Activated CD4-positive, alpha-beta T cell treated with anti-CD3 and anti-CD28 coated beads, Interleukin-2, amount 10 ng/mL, durations not matched to agents 7 days and 5 days (primary cell): ENCODE results near the gene CACNA2D3. TPM values are rescaled to one million over a fixed set of nuclear protein-coding genes. Genes with fewer than 3 reads are reported as not detected.

Source experiments
- CTCF ChIA-PET: fragments of 350-600 bp; sonication (Branson Sonifier 250); formaldehyde crosslinking; loops from one replicate; lab custom pipeline; 2021; ENCODE audit warnings: antibody characterized with exemption; lab: Charles Lee
- POLR2A ChIA-PET: fragments of 350-600 bp; sonication (Branson Sonifier 250); formaldehyde crosslinking; loops from one replicate; lab custom pipeline; 2021; ENCODE audit warnings: antibody characterized with exemption; lab: Charles Lee
- DNase-seq: peaks from one replicate; pipeline ENCODE4 v3.0.0-alpha.2; 2020
- H3K27ac Mint-ChIP-seq: one replicate; pipeline ENCODE4 v1.8.0; 2021; ENCODE audit warnings: mild to moderate bottlenecking, moderate library complexity, mixed read lengths
- H3K27me3 Mint-ChIP-seq: one replicate; pipeline ENCODE4 v1.8.0; 2021; ENCODE audit warnings: mixed read lengths
- H3K36me3 Mint-ChIP-seq: one replicate; pipeline ENCODE4 v1.8.0; 2021; ENCODE audit warnings: low read depth, mixed read lengths
- H3K4me1 Mint-ChIP-seq: one replicate; pipeline ENCODE4 v1.8.0; 2021; ENCODE audit warnings: mixed read lengths
- H3K4me3 Mint-ChIP-seq: one replicate; pipeline ENCODE4 v1.8.0; 2021; ENCODE audit warnings: mild to moderate bottlenecking, moderate library complexity, mixed read lengths
- H3K9me3 Mint-ChIP-seq: one replicate; pipeline ENCODE4 v1.8.0; 2021; ENCODE audit warnings: mixed read lengths
- total RNA-seq, 2 experiments: library from RNA; stranded (reverse); gene quantifications; one replicate each; pipeline ENCODE4 v1.2.3, GENCODE V29; 2021

The CACNA2D3 gene
- total RNA-seq, 2 experiments from 2014 or later: not detected

DNA sequence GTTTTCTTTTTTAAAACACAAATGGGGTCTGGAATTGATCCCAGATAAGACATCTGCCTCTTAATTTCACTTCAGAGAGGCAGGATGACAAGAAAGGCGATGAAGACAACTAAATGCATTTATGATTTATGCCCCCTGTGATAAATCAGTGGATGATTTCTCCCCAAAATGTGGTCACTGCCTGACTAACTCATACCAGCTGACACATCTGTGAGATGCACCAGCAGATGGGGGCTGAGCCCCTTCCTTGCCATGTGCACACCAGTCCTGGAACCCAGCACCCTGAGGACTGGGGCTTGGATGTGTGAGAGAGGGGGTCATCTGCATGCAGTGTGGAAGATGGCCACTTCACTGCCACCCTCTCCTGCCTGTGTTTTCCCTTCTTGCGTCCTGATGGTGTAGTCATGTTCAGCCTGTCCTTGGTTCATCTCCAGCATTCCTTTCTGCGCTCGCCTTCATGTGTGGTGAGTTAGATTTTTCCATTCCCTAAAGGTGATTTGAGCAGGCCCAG is 541.2 kb downstream of the CACNA2D3 start:
- no peaks in the 10 kb centered on the region for H3K9me3 Mint-ChIP-seq
- no peak overlapping the region for H3K27ac Mint-ChIP-seq
- no peak overlapping the region for H3K4me3 Mint-ChIP-seq
- no peaks in the 10 kb centered on the region for H3K27me3 Mint-ChIP-seq
- CTCF ChIA-PET: no interaction called here
- no peaks in the 10 kb centered on the region for H3K36me3 Mint-ChIP-seq
- no peaks in the 10 kb centered on the region for H3K4me1 Mint-ChIP-seq
- POLR2A ChIA-PET: no interaction called here
- no peak for DNase-seq

DNA sequence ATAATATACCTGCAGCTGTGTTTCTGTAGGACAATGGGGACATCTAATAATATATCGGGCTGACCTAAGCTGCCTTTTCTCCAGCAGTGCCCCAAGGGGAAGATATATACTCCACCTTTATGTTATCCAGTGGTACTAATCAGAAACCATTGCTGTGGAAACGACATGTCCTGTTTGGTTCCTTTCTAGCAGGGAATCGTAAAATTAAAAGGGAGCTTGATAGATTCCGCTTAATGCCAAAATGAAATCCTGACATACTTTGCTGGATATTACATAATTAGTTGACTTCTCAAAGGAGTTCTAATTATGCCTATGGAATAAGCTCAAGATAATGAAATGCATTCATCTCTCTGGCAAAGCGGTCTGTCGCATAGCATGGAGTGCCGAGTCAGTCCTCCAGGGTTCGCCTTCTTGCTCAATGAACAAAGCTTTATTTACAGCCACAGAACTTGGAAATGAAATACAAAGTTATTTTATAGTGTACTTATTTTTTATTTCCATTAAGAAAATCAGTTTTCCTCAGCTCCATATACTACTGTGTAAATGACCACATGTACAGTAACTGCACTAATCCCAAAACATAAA is 542.8 kb downstream of the CACNA2D3 start:
- Mint-ChIP-seq H3K4me3 (no peak overlapping the region), H3K27ac (no peak overlapping the region), H3K27me3 (no peaks in the 10 kb centered on the region), H3K9me3 (no peaks in the 10 kb centered on the region), H3K4me1 (no peaks in the 10 kb centered on the region), H3K36me3 (no peaks in the 10 kb centered on the region)
- no peak for DNase-seq
- ChIA-PET CTCF (interaction anchor here (0.5 kb wide), 1 partner anchor 452 kb away, joined by 3 read pairs; no protein-coding TSS in a partner anchor), POLR2A (no interaction called here)

DNA sequence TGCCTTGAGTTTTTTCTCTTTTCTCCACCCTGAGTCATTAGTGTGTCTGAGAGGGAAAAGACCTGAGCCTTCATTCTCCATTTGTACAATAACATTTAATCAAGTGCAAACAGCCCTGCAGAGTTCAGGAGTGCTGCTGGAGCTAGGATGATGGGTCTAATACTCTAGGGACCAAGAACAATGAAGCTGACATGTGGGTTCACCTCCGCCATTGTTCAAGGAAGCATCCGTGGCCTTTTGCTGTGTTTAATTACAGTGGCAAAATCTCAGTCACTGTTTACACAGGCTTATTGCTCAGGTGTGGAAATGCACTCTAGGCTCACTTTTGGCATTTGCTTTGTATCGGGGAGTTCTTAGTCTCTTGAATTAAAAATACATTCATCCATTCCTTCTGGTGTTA is 545.9 kb downstream of the CACNA2D3 start:
- POLR2A ChIA-PET: no interaction called here
- H3K27me3 Mint-ChIP-seq: no peaks in the 10 kb centered on the region
- no peak overlapping the region for H3K4me3 Mint-ChIP-seq
- no peaks in the 10 kb centered on the region for H3K9me3 Mint-ChIP-seq
- H3K36me3 Mint-ChIP-seq: no peaks in the 10 kb centered on the region
- CTCF ChIA-PET: no interaction called here
- H3K4me1 Mint-ChIP-seq: no peaks in the 10 kb centered on the region
- no peak overlapping the region for H3K27ac Mint-ChIP-seq
- no peak for DNase-seq

DNA sequence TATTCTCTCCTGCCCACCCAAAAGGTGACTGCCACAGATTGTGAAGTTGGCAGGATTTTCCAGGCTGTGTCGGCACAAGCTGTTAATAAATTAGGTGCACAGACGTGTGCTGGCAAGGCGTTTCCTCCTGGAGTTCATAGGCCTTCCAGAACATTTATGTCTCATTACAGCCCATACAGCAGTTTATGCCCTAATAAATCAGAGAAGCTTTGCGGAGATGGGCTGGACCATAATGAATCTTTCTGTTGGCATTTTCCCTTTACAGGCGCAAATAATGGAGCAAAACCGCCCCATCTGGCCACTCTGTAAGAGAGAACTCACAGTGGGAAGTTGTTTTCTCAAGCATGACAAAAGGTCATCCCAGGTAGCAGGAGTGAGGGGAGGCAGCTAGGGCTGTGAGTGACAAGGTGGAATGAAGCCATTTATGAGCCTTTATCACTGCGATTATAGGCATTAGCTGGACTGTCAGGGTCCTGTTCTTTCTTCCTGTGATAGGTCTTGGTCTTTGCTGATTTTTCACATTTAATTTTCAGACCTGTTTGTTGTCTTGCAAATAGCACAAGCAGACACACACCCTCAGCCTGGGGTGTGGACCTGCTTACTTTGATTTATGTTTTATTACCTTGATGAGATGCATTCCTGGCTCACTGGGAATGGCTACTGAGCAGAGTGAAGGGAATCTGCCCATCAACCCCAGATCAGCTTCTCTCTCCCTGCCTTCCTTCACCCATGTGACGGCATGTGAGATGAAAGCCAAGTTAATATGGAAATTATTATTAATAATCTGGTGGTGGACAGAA is 548.0 kb downstream of the CACNA2D3 start:
- Mint-ChIP-seq H3K4me3 (no peak overlapping the region), H3K27ac (no peak overlapping the region), H3K9me3 (no peaks in the 10 kb centered on the region), H3K27me3 (no peaks in the 10 kb centered on the region), H3K4me1 (no peaks in the 10 kb centered on the region), H3K36me3 (no peaks in the 10 kb centered on the region)
- POLR2A ChIA-PET: no interaction called here
- CTCF ChIA-PET: no interaction called here
- DNase-seq: no peak

DNA sequence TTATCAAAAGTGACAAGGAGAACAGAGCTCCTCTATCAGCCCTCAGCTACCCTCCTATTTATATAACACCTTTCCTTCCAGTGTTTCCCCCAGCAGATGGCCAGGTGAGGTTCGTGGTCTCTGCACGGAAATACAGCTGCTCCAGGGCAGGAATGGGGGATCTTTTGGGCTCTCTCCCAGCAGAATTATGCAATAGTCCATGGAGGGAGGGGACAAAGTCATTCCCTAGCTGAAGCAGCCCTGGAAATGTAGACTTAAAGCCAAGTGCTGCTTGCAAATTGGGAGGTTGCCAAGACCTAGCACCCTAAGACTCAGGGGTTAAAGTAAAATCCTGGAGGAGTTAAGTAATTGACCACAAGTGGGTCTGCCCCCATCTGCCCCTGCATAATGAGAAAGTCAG is 549.2 kb downstream of the CACNA2D3 start:
- no peaks in the 10 kb centered on the region for H3K36me3 Mint-ChIP-seq
- H3K4me3 Mint-ChIP-seq: no peak overlapping the region
- no peaks in the 10 kb centered on the region for H3K27me3 Mint-ChIP-seq

DNA sequence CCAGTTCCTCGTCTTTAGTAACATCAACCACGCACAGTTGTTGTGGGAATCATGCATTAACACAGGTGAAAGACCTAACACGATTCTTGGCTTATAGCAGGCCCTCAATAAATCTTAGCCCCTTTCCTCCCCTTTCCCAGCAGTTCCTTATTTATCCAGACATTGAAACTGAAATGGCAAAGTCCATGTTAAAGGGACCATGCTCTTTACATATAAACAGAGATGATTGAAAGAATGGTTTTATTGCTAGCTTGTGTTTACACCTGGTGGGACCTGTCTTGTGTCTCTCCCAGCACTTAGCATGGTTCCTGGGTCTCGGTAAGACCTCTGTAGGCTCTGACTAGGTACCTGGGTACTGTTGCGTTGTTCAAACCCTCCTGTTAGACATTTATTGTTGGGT is 553.7 kb downstream of the CACNA2D3 start:
- Mint-ChIP-seq H3K27ac (no peak overlapping the region), H3K9me3 (peaks cover 2% of the 10 kb centered on the region), H3K4me3 (no peak overlapping the region), H3K27me3 (no peaks in the 10 kb centered on the region), H3K4me1 (no peaks in the 10 kb centered on the region), H3K36me3 (no peaks in the 10 kb centered on the region)
- DNase-seq: no peak
- ChIA-PET CTCF (no interaction called here), POLR2A (no interaction called here)

More for the DNA sequence above, 549.2 kb downstream of the CACNA2D3 start:
- Mint-ChIP-seq H3K9me3 (no peaks in the 10 kb centered on the region), H3K4me1 (no peaks in the 10 kb centered on the region), H3K27ac (no peak overlapping the region)
- DNase-seq: no peak
- ChIA-PET POLR2A (no interaction called here), CTCF (no interaction called here)

DNA sequence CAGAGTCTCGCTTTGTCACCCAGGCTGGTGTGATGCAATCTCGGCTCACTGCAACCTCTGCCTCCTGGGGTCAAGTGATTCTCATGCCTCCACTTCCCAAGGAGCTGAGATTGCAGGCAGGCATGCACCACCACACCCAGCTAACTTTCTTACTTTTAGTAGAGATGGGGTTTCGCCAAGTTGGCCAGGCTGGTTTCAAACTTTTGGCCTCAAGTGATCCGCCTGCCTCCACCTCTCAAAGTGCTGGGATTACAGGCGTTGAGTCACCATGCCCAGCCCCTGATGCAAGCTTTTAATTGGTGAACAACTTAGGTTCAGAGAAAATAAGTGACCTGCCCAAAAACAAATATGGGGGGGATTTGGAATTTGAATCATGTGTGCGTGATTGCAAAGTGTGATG is 559.4 kb downstream of the CACNA2D3 start:
- no peak overlapping the region for H3K4me3 Mint-ChIP-seq
- H3K27me3 Mint-ChIP-seq: no peaks in the 10 kb centered on the region
- peaks cover 2% of the 10 kb centered on the region for H3K9me3 Mint-ChIP-seq
- no peaks in the 10 kb centered on the region for H3K36me3 Mint-ChIP-seq
- no peaks in the 10 kb centered on the region for H3K4me1 Mint-ChIP-seq
- H3K27ac Mint-ChIP-seq: no peak overlapping the region
- ChIA-PET POLR2A (no interaction called here), CTCF (no interaction called here)
- no peak for DNase-seq

DNA sequence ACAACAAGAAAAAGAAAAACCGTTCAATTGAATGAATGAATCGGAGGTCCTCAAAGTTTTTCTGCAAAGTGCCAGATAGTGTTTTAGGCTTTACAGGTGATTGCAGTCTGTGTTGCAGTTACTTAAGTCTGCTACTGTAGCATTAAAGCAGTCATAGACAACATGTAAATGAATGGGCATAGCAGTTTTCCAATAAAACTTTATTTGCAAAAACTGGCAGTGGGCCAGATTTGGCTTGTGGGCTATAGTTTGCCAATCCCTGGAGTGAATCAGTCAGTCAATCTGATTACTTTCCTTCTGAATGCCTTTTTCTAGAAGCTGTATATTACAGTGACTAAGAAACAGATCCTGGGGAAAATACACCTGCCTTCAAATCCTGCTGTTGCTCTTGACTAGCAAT is 562.9 kb downstream of the CACNA2D3 start:
- POLR2A ChIA-PET: no interaction called here

DNA sequence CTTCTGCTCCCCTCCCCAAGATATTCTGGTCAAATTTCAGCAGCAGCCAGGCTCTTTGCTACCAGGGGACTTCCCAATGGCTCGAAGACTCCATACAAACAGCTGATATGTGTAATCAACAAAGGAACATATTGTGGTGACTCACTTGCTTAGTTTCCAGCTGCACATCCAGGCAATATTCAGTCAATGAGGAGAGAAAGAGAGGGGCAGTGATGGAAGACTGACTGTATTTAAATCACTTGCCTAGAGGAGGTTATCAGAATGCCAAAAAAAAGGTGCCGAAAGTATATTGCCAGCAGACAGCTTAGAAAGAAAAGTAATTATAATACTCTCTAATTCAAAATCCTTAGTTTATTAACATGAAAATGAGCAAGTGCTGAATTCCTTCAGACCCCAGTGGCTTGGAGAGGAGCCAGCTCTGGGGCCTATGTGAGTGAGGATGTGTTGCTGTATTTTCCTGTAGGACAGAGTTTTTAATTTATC is 569.0 kb downstream of the CACNA2D3 start:
- no peaks in the 10 kb centered on the region for H3K27me3 Mint-ChIP-seq
- no peak for DNase-seq
- no peaks in the 10 kb centered on the region for H3K4me1 Mint-ChIP-seq
- H3K9me3 Mint-ChIP-seq: no peaks in the 10 kb centered on the region
- no peak overlapping the region for H3K27ac Mint-ChIP-seq
- ChIA-PET POLR2A (no interaction called here), CTCF (no interaction called here)
- no peak overlapping the region for H3K4me3 Mint-ChIP-seq
- H3K36me3 Mint-ChIP-seq: no peaks in the 10 kb centered on the region

More for the DNA sequence above, 562.9 kb downstream of the CACNA2D3 start:
- Mint-ChIP-seq H3K27ac (no peak overlapping the region), H3K27me3 (no peaks in the 10 kb centered on the region), H3K9me3 (no peaks in the 10 kb centered on the region), H3K36me3 (no peaks in the 10 kb centered on the region), H3K4me1 (no peaks in the 10 kb centered on the region), H3K4me3 (no peak overlapping the region)
- CTCF ChIA-PET: no interaction called here
- no peak for DNase-seq

DNA sequence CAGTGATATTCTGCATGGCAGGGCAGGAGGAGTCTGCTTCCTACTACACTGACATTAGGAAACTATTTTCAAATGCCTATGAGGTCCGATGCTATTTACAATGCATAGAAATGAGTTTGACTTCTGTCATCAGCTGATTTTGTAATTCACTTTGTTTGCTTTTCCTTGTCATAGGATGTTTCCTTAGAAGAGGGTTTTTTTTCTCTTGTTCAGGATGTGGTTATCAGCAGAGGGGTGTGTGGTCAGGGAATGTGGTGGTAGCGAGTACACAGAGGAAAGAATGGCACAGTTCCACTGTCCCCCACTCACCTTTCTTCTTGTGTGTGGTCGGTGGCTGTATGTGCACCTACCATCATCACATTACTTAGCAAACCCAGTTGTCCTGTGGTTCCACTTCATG is 574.0 kb downstream of the CACNA2D3 start:
- Mint-ChIP-seq H3K36me3 (no peaks in the 10 kb centered on the region), H3K27ac (no peak overlapping the region), H3K4me3 (no peak overlapping the region), H3K4me1 (no peaks in the 10 kb centered on the region), H3K27me3 (no peaks in the 10 kb centered on the region), H3K9me3 (no peaks in the 10 kb centered on the region)
- POLR2A ChIA-PET: no interaction called here
- CTCF ChIA-PET: no interaction called here
- DNase-seq: no peak

DNA sequence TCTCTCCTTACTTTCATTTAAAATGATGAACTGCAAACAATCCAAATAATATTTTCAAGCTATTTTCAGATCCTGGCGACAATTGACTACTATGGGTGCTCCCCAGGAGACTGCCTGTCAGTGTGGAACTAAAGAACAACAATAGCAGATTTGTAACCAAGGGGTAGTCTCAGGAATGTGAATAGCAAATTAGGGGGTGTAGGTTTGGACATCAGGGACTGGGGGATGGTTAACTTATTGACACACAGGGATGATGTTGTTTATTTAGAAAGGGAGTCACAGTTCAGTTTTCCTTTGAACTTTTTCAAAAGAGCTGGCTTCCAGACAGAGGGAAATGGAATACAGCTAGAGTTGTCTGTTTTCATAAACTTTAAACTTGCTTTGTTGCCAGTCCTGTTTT is 575.7 kb downstream of the CACNA2D3 start:
- CTCF ChIA-PET: no interaction called here
- Mint-ChIP-seq H3K27ac (no peak overlapping the region), H3K4me1 (no peaks in the 10 kb centered on the region), H3K4me3 (no peak overlapping the region), H3K9me3 (no peaks in the 10 kb centered on the region), H3K27me3 (no peaks in the 10 kb centered on the region), H3K36me3 (no peaks in the 10 kb centered on the region)
- DNase-seq: no peak
- POLR2A ChIA-PET: no interaction called here

DNA sequence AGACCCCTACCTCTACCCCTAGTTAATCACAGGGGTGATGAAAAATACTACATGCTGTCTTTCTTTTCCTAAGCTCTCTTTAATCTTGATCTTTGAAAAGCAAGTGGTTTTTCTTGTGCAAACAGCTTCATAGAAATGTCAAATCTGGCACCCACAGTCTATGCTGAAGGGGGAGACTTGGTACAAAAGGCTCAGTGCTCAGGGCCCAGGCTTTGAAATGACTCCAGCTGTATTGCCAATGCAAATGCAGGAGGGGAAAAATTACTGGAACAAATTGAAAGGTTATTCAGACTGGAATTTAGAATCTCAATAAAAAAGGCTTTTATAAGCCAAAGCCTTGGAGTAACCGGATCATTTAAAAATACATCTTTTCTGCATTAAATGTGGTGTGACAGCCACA is 581.6 kb downstream of the CACNA2D3 start:
- H3K27ac Mint-ChIP-seq: no peak overlapping the region

DNA sequence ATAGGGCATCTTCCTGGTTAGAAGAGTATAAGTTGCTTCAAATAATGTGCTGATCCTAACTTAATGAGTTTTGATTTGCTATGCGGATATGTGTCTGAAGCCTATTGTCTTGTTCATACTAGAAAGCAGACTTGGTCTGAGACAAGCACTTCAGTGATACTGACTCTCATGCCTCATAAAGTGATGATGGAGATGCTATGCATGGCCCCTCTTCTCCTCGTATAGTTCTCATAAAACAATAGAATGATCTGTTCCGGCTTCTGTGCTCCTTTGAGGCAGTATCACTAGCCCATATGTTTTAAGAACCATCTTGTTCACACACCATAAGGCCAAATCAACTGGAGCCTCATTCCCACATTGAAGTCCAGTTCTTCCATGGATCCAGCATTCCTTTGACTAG is 583.4 kb downstream of the CACNA2D3 start:
- H3K27ac Mint-ChIP-seq: no peak overlapping the region
- H3K4me3 Mint-ChIP-seq: no peak overlapping the region
- no peaks in the 10 kb centered on the region for H3K27me3 Mint-ChIP-seq
- ChIA-PET POLR2A (no interaction called here), CTCF (no interaction called here)
- H3K9me3 Mint-ChIP-seq: no peaks in the 10 kb centered on the region
- DNase-seq: no peak
- no peaks in the 10 kb centered on the region for H3K4me1 Mint-ChIP-seq
- H3K36me3 Mint-ChIP-seq: no peaks in the 10 kb centered on the region

More for the DNA sequence above, 581.6 kb downstream of the CACNA2D3 start:
- CTCF ChIA-PET: no interaction called here
- H3K36me3 Mint-ChIP-seq: no peaks in the 10 kb centered on the region
- no peaks in the 10 kb centered on the region for H3K4me1 Mint-ChIP-seq
- POLR2A ChIA-PET: no interaction called here
- H3K4me3 Mint-ChIP-seq: no peak overlapping the region
- no peaks in the 10 kb centered on the region for H3K27me3 Mint-ChIP-seq
- DNase-seq: no peak
- no peaks in the 10 kb centered on the region for H3K9me3 Mint-ChIP-seq
